ENCODE measurements around the gene FAM241B.

Gene FAM241B

DNA sequence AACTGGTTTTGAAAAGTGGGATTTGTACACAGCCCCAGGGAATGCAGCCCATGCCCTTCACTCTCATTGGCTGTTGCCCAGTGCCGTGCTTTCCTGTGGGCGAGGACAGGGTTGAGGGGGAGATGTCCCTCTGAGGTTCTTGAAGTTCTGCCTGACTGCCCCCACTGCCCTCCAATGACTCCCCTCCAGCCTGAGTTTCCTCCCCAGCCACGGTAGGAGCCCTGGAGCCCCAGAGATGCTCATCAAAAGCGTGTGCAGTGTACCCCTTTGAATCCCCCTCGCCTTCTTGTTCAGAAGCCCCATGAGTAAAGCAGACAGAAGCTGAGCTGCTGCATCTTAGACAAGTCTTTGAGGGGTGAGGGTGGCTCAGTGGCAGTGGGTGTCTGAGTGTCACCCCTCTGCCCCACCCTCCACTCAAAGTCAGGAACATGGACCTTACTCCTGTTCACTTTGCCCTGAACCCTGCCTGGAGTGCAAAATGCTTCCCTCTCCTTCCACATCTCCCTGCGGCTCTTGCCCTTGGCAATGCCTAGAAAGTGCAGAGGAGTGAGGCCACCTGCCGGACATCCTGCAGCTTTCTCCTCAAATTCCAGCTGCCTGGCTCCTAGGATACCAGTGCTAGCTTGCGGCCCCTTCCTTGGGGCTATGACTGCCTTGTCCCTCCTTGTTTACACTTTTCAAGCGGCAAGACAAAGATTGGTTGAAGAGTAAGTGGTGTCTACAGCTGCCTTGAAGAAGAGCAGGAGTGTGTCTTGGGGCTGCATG lies 19.9 kb downstream of the FAM241B start:
- no peak for DNase-seq

DNA sequence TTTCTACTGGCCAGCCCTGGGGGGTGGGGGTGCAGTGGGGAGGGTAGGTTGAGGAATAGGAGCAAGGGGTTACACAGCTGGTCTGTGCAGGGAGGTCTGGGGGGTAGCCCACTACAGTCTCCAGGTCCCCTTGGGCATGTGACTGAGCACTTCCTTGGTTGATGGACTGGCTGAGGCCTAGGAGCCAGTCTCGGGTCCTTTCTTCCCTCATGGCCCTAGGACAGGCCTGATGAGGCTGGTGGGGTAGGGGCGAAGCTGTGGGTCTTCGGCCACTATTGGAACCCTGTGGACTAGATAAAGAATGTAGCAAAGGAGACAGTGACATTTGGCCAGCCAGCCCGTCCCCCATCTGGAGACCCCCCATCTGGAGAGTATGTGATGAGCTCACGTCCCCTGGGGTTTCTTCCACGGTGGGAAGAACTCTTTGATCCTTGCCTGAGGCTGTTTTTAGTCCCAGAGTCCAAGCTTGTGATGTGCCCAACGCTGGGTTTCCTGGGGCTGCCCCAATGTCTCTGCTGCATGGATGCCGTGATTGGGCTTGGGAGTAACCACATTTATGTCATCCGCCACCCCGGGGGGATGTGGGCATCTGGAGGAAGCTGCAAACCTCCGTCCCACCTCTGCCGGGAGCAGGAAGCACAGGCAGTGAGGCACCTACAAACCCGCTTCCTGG lies 20.7 kb downstream of the FAM241B start:
- no peak for DNase-seq

- no peak for DNase-seq
Measured at GRCh38 chr10:69651362-69651761, 21.3 kb downstream of the FAM241B start.

GRCh38 chr10:69652111-69652856 lies 22.2 kb downstream of the FAM241B start:
- DNase-seq: no peak

DNA sequence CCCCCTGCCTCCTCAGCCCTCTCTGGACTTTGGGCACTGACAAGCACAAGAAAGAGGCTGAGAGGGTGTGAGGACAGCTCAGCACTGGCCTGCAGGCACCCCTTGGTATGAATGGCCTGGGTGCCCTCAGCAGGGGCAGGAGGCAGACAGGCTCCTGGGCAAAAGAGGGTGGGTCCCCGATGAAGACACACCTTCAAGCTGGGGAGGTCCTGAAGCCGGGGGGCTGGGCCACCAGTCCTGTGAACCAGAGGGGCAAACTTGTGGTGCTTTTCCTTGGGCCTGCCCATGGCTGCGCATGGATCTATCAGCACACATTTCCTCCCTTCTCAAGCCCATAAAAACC lies 22.8 kb downstream of the FAM241B start:
- no peak for DNase-seq

DNA sequence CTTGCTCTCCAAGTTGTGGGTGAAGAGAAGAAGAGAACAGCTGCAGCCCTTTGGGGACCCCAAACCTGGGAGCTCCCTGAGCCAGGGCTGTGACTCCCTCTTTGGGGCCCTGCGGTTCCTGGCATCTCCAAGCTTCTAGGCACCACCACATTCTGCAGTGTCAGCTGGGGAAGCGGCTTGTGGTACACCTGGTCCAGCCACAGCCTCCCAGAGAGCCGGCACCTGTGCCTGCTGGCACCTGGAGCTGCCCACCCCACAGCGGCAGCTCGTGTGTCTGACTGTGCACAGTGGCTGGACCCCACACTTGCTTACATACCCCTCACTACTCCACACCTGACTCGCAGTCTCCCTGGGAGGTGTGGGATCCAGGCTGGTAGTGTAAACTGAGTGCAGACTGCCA lies 23.5 kb downstream of the FAM241B start:
- DNase-seq: no peak

DNA sequence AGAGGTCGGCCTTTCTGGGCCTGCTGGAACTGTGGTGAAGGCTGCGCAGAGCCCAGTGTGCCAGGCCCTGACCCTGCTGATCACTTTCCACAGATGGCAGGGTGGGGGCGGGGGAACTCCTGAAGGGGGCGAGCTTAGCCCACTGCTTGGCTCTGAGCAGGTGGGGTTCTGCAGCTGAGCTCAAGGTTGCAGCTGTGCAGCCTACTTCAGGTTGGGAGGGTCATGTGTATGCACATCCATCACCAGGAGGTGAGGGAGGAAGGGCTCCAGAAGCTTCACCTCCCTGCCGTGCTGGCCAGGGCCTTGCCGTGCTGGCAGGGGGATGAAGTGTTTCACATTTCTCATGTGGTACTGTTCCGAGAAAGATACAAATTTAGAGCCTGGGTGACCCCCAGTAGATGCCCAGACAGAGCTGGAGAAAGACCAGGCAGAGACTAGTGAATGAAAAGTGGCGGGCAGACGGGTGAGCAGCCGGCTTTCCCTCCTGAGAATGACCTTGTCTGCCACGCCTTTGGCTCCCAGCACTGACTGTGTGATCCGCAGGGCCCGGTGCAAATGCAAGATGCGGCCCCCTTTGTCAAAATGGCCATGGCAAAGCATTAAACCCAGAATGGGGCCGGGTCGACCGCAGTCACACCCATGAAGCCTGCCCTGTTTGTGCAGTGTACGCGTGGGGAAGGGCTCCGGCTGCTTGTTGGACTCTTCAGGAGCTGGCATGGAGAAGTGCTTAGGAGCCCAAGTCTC lies 25.2 kb downstream of the FAM241B start:
- no peak for DNase-seq

DNA sequence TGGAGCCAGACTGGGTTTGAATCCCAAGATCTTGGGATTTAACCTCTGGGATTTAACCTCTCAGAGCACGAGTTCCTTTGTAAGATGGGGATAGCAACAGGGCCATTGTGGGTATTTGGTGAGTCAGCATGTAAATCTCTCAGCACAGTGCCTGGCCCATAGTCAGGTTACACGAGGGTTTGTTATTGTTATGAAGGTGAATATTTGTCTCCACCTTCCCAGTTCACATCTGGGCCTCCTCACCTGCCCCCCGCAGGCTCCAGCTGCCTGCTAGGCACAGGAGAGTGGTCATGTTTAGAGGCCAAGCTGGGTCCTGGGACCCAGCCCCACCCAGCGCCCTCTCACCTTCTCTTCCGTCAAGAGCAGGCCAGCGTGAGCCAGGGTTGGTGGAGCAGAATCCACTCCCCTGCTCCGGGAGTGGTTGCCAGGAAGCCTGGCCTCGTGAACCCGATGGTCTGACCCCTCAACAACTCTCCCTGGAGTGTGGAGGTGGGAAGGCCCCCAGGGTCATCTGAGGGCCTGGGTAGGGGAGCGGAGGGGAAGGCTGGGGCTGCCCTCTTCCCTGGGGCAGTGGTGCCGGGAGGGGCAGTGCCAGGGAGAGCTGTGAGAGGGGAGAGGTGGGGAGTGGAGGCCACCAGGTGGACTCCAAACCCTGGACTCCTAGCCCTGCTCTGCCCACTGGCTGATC lies 26.0 kb downstream of the FAM241B start:
- no peak for DNase-seq

DNA sequence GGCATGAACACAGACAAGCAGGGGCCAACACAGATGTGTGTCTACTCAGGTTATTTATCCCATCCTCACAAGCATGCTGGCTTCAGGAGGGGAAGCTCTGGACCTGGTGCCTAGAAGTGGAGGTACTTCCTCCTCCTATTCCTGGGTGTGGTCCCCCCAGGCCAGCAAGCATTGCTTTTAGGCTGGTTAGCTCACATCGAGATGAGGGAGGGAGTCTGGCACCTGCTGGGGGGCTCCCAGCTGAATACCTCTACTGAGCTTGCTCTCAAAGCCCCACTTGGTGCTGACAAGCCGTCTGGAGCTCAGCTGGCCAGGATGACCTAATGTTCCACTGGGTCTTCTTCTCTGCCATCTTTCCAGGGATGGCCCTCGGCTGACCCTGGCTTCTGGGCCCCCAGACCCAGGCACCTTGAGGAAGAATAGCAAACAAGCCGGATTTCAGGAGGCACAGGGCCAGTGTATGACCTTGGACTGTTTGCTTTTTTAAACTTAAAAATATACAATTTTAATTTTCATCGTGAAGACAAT lies 26.8 kb downstream of the FAM241B start:
- DNase-seq: no peak

DNA sequence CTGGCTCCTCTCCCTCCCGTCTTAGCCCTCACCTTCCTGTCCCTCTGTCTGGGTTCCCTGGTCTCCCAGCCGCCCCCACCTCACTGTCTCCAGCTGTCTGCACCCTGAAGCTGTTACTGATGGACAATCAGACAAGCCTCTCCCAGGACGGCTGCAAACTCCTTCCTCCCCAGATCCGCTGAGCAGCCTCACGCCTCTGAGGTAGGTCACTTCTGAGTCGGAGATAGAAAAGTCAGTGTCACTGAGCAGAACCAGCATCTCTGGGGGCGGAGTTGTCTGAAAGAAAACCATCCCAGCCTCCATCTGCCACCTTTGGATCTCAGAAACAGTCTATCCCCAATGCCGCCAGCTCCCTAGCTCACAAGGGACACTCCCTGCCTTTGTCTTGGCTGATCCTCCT lies 27.4 kb downstream of the FAM241B start:
- DNase-seq: peak in 1 of 51 donors; percentile 13

GRCh38 chr10:69657866-69658265 lies 27.8 kb downstream of the FAM241B start:
- DNase-seq: no peak

DNA sequence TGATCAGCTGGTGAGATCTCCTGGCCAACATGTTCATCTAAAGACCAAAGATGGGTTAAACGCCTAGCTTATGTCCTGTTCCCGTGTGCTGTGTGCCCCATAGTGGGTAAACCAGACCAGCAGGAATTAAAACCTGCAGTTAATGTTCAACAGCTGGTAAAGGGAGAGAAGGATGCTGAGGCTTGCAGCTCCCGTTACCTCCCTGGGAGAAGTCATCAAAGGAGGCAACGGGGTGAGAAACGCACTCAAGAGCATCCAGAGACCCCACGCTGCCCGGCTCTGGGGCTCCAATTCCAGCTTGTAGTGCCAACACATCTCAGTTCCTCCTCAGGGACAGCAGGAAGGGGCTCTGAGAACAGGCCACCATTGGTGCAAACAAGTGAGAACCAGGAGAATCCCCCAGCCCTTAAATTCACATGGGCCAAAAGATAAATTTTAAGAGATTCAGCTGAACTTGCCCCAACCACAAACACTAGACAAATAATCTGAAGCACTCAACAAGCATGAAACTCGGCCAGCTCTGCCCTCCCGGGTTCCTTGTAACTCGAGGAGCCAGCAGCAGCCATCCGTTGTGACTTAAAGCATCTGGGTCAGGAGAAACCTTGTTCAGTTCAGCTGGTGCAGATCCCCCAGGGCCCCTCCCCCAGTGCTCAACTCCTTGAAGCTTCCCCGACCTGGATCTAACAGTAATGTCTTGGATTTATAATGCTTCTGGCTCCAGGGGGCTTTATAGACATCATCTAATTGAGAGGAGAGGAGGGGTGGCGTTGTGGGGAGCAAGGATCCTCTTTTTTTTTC lies 29.4 kb downstream of the FAM241B start:
- DNase-seq: no peak

GRCh38 chr10:69660296-69660695 lies 30.2 kb downstream of the FAM241B start:
- no peak for DNase-seq

GRCh38 chr10:69661414-69662172 lies 31.5 kb downstream of the FAM241B start:
- DNase-seq: no peak

DNA sequence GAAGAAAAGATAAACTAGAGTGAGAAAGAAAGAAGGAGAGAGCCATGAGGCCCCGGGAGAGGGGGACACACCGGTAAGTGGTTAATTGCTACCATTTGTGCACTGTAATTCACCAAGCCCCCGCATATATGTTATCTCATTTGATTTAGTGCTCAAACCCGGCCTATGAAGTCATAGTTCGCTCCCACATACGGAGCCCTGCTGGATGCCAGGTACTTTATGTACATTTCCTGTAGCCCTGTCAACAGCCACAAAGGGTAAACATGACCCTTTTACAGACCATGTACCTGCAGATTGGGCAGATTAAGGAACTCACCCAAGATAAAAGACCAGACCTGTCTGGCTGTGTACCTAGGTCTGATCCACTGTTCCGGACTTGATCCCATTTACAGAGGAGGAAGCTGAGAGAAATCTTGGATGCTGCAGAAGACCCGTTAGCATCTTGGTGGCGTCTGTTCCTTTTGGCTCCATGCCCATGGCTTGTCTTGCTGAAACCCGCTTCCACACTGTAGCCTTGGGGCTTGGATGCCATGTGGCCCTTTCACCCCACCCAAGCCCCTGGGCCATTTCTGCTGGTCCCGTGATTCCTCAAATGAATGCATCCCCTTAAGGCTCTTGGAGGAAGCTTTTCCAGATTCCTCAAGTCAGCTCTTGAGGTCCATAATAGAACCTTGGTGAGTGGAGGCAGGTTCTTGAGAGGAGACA lies 32.3 kb downstream of the FAM241B start:
- DNase-seq: no peak

GRCh38 chr10:69662901-69663300 lies 32.9 kb downstream of the FAM241B start:
- DNase-seq: no peak

- no peak for DNase-seq
Measured at GRCh38 chr10:69663369-69663947, 33.4 kb downstream of the FAM241B start.

Measured in hypothalamus (tissue), 51 donors.